NCI-H2227 treated with DMSO at 0.1 percent for 48 hours (cell line): ENCODE measurements around the gene SLC39A7.
A peak's percentile ranks its signal among the peaks of the same experiment; 100 is the strongest.

Source experiments
- DNase-seq: peaks from one replicate; lab custom pipeline; 2025; lab: John Stamatoyannopoulos, UW

Gene SLC39A7

DNA sequence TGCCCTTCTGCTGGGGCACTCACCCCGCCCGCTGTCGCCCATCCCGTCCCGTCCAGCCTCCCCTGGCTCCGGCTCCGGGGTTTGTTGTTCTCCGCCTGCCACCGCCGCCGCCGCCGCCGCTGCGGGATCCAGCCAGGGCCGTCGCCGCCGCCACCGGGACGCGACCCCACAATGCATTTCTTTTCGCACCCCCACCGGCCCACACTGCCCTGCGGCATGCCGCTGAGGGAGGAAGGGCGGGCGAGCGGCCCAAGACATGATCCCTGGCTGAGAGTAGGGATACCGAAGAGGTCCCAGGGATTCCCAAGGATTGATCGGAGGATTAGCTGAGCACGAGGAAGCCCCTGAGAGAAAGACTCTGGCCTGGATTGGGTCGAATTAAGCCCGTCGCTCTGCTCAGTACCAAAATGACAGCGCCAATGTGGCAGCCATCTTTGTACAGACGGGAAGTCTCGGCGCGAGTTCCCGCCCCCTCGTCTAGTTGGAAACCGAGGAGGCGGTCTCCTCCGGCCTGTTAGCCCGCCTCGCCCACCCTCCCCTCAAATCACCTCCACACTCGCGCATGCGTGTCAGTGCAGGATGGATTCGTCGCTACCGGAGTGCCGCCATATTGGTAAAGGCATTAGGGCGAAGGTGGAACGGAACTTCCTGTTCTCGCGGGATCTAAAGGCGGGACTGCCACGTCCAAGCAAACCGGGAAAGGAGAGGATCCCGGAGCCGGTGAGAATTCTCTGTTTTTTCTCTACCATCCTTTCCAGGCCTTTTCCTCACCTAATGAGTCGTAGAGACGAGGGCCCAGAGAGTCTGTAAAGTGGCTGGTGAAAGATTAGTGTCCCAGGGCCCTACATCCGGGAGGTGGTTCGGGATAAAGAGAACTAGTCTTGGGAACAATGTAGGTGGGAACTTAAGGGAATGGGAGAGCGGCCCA is at the start of gene SLC39A7, which contains the start of gene RXRB:
SLC39A7 (plus strand) TSS at position 649 of the 928 bp plus-strand sequence. CDS start 379 bp downstream, outside the sequence.
RXRB (minus strand) TSS at position 447 of the 928 bp plus-strand sequence; CDS start at position 258, 189 bp downstream.
- peak; percentile 98 for DNase-seq

DNA sequence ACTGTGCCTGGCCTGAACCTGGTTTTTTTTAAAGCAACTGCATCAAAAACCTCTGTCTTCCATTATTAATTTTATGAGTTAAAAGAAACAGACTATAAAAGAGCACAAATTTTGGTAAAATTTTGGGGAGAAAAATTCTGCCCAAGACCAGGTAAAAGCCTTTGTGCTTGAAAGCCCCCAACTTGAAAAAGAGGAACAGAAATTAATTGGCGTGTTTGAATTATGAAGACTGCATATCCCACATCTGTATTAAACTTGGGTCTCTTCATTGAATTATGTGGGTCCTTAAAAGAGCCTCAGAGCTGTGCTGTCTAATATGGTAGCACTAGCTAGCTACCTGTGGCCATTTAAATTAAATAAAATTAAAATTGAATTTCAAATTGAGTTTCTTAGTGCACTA is 49.6 kb upstream of the SLC39A7 start:
- no peak for DNase-seq

DNA sequence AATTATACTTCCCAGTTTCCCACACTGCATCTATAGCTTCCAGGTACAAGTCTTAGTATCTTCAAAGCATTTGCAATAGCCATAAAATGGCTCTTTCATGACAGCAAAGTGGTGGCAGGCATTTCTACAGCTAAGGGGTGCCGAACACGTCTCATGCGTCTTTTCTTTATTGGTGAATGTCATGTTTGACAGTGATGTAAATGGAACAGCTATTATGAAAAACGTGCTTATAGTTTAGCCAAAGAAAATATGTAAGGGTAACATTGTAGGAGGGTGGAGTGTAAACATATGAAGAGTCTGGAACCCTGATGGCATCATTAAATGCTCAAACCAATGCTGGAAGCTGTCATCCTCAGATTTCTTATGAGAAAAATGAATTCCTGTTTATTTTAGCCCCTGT is 46.3 kb upstream of the SLC39A7 start:
- DNase-seq: no peak

GRCh38 chr6:33156561-33156960 is 44.1 kb upstream of the SLC39A7 start:
- DNase-seq: no peak

- no peak for DNase-seq
Measured at GRCh38 chr6:33156964-33157363, 43.7 kb upstream of the SLC39A7 start.

- no peak for DNase-seq
Measured at GRCh38 chr6:33160096-33160495, 40.6 kb upstream of the SLC39A7 start.

GRCh38 chr6:33160728-33161344 is 39.8 kb upstream of the SLC39A7 start:
- no peak for DNase-seq

- DNase-seq: peak; percentile 47
Measured at GRCh38 chr6:33161354-33162331, 39.0 kb upstream of the SLC39A7 start.

- DNase-seq: no peak
Measured at GRCh38 chr6:33163540-33163939, 37.1 kb upstream of the SLC39A7 start.

DNA sequence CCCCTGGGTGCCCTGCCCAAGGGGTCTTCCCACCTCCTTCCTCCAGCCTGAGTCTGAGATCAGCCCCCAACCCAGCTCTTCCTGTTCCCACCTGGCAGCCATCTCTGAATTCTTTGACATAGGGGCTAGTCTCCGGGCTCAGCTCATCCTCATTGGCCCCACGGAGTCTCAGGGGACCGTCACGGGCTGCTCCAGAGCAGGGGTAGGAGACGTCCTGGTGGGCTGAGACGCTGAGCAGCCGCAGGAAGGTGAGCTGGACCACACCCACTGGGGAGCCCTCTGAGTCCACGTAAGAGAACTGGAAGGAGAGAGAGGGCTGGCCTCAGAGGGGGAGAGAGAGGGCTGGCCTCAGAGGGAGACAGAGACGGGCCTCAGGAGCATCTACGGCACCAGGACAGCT is 36.5 kb upstream of the SLC39A7 start:
- no peak for DNase-seq

- no peak for DNase-seq
Measured at GRCh38 chr6:33164665-33165373, 35.8 kb upstream of the SLC39A7 start.

GRCh38 chr6:33165581-33166258 is 34.9 kb upstream of the SLC39A7 start:
- DNase-seq: no peak

DNA sequence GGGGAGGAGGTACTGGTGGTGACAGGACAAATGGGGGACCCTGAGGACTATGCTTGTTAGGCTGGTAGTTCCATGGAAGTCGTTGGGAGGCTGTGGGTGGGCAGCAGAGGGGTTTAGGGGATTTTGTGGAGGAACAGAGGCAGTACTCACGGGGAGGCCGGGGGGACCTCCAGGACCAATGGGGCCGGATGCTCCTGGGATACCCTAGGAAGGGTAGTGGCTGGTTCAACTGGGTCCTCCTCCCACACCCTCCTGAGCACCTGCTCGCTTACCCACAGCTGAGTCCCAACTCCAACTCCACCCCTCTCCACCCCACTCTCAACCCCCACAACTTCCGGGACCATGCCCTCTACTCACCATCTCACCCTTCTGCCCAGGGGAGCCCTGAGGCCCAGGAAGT is 34.3 kb upstream of the SLC39A7 start:
- DNase-seq: no peak

DNA sequence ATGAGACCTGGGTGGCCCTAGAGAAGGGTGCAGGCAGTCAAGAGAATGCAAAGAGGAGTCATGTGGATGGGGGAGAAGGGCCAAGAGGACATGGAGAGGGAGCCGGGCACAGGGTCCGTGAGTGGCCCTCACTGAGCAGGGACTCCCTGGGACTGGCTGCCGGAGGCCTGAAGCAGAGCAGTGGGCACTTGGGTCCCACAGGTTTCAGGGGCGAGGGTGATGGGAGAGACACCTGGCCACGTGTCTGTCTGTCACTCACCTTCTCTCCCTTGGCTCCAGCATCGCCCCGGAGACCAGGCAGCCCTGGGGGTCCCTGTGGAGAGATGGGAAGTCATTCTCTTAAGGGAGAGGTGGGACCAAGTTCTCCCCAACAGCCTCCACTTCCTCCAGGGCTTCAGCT is 33.9 kb upstream of the SLC39A7 start:
- DNase-seq: no peak

- no peak for DNase-seq
Measured at GRCh38 chr6:33167374-33168283, 33.0 kb upstream of the SLC39A7 start.

DNA sequence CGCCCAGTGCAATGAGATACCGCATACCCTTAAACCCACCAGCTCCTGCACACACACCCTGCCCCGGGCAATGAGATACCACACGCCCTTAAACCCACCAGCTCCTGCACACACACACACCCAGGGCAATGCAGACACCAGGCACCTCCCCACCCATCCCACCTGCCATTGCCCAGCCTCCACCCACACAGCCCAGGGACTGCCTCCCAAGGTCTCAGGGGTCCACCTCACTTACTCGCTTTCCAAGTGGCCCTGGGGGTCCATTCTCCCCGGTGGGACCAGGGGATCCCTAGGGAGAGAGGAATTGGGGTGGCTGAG is 32.4 kb upstream of the SLC39A7 start:
- DNase-seq: no peak

DNA sequence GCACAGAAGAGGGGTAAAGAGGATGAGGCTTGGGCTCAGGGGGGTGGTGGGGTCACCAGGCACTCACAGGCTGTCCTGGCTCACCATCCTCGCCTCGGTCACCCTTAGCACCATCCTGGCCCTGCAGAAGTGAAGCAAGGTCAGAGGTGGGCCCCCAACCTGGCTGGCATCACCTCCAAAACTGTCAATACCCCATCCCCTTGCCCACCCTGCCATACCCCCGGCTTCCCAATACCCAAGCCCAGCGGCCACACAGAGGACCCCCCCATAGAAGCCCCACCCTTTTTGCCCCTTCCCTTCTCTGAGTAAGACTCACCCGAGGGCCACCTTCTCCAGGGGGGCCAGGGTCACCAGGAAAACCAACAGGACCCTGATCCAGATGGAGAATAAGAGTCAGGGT is 32.0 kb upstream of the SLC39A7 start:
- DNase-seq: no peak

GRCh38 chr6:33169291-33170175 is 31.1 kb upstream of the SLC39A7 start:
- DNase-seq: no peak
